Adrenal gland (tissue), 12 donors: ENCODE results near the gene SGTB. TPM values are rescaled to one million over a fixed set of nuclear protein-coding genes. Genes with fewer than 3 reads are reported as not detected.

Experiments used
- DNase-seq, 7 donors: peaks; one replicate each; pipeline ENCODE4 v3.0.0-alpha.2; 2019 to 2020
- H3K27ac ChIP-seq, 5 donors: fragments of 200-600 bp; sonication (generic) in 4 of 5; 1 replicate in 3 of 5; 2 replicates in 2 of 5; pipeline versions ENCODE4 v1.5.1 to v1.8.0; 2016 to 2020; ENCODE audit warnings: mild to moderate bottlenecking in 1 of 5
- H3K27me3 ChIP-seq: fragments of 200-600 bp; 2 replicates; pipeline ENCODE4 v1.8.0; 2021
- H3K36me3 ChIP-seq, 2 donors: fragments of 200-600 bp; replicated peaks in 1 of 2; 1 replicate in 1 of 2; 2 replicates in 1 of 2; pipeline versions ENCODE4 v1.5.1 to v1.8.0; 2018 to 2022
- H3K4me1 ChIP-seq, 2 donors: fragments of 200-600 bp; replicated peaks in 1 of 2; 1 replicate in 1 of 2; 2 replicates in 1 of 2; pipeline versions ENCODE4 v1.5.1 to v1.8.0; 2018 to 2021
- H3K4me3 ChIP-seq, 4 donors: fragments of 200-600 bp; sonication (generic) in 3 of 4; one replicate each; pipeline ENCODE4 v1.5.1; 2016 to 2018
- H3K9me3 ChIP-seq, 3 donors: fragments of 200-600 bp; sonication (generic) in 1 of 3; replicated peaks in 1 of 3; 1 replicate in 2 of 3; 2 replicates in 1 of 3; pipeline versions ENCODE4 v1.5.1 to v1.8.0; 2016 to 2021
- CTCF ChIP-seq, 6 experiments: fragments of 450-650 bp in 4 of 6; fragments of 200-600 bp in 2 of 6; sonication (generic) in 1 of 6; IDR thresholded peaks; 1 replicate in 5 of 6; 2 replicates in 1 of 6; pipeline versions ENCODE4 v1.5.1 to v1.8.0; 2016 to 2021; ENCODE audit warnings: antibody characterized with exemption in 6 of 6, mild to moderate bottlenecking in 2 of 6, moderate library complexity in 1 of 6
- POLR2A ChIP-seq, 2 donors: fragments of 450-650 bp; IDR thresholded peaks; one replicate each; pipeline ENCODE4 v1.6.1; 2017; ENCODE audit warnings: antibody characterized with exemption in 2 of 2, mild to moderate bottlenecking in 2 of 2, moderate library complexity in 1 of 2
- whole genome bisulfite sequencing, 4 donors: extraction: QIAGEN DNeasy Blood & Tissue Kit in 2 of 4; methylation state at CpG; one replicate each; pipeline versions ENCODE4 v1.1.5 to v1.1.7; 2013 to 2017; 5-methylcytosine and 5-hydroxymethylcytosine counted together
- intact Hi-C, 2 donors: fragments of 100-400 bp; cut with DNase I; formaldehyde crosslinking; loops; one replicate each; pipeline versions ENCODE4 v1.14.1 to v1.15.0; 2022 to 2023
- polyA plus RNA-seq, 3 donors: library from polyadenylated mRNA; stranded (reverse); fragments of 200-250 nt in 2 of 3; fragments of 350-450 nt in 1 of 3; fragmentation: Illumina TruSeq in 1 of 3; extraction: RNeasy Lipid Tissue Mini Kit (QIAGEN cat#74804) in 1 of 3; gene quantifications; one replicate each; pipeline ENCODE4 v1.2.3, GENCODE V29; 2013 to 2014
- total RNA-seq, 9 donors: library from RNA; depleted of rRNA in 4 of 9; stranded (reverse); fragments of >200 nt in 4 of 9; fragments of 120-200 nt in 1 of 9; fragmentation: NEBNext Ultra II Directional in 1 of 9; extraction: Animal tissue kit (Norgen Biotek cat#: 25700) in 1 of 9; gene quantifications; one replicate each; pipeline versions ENCODE4 v1.1.0 to v1.2.4, GENCODE V29; 2013 to 2023
- donor health status: healthy with polysubstance abuse.
- donor health status: Bipolar disorder and iron deficiency.
- donor health status: DM: yes; HTN: yes; CAD: no.
- donor health status: DM: no; HTN: no; CAD: no.
- donor health status: DM: no; HTN: no; CAD: no.
- donor health status: DM: yes; HTN: yes; CAD: no.

SGTB gene
- total and polyA plus RNA-seq, 12 donors: 1.0 to 7.1 (median 4.1) TPM

DNA sequence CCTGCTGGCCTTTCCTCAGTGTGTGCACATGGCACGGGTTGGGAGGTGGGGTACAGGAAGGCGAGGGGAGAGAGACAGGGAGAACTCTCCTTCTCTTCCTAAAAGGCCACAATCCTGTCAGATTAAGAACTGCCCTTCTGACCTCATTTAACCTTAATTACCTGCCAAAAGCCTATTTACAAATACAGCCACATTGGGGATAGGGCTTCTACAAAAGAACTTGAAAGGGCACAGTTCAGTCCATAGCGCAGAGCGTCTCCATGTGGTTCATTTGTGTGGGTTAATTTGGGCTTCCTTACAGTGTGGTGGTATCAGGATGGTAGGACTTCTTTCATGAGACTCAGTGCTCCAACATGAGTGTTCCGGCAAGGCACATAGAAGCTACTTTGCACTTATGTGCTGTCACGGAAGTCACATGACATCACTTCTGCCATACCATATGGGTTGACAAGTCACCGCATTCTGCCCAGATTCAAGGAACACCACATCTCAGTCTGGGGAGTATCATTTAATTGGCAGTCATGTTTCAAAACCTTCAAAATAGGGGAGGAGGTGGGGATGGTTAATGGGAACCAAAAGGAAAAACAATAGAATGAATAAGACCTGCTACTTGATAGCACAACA lies 46.9 kb upstream of the SGTB start:
- Histone ChIP-seq H3K27ac (no peak overlapping the region), H3K9me3 (no peaks in the 10 kb centered on the region), H3K36me3 (no peaks in the 10 kb centered on the region), H3K4me1 (no peaks in the 10 kb centered on the region), H3K27me3 (no peaks in the 10 kb centered on the region), H3K4me3 (no peak overlapping the region)
- 95 to 98% (median 97%) methylated on average over 7 of the region's 7 CpGs for WGBS, 4 donors
- intact Hi-C loops: no loop called here
- no peak for DNase-seq
- TF ChIP-seq POLR2A (IDR thresholded peaks at IDR 0.05) (no peak), CTCF (IDR thresholded peaks at IDR 0.05) (no peak)

DNA sequence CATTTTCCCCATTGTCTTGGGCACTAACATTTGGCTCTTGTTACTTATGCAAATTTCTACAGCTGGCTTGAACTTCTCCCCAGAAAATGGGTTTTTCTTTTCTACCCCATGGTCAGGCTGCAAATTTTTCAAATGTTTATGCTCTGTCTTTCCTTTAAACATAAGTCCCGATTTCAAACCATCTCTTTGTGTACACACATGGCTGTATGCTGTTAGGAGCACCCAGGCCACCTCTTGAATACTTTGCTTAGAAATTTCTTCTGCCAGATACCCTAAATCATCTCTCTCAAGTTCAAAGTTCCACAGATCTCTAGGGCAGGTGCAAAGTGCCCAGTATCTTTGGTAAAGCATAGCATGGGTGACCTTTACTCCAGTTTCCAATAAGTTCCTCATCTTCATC lies 45.7 kb upstream of the SGTB start:
- Histone ChIP-seq H3K27ac (no peak overlapping the region), H3K36me3 (no peaks in the 10 kb centered on the region), H3K27me3 (no peaks in the 10 kb centered on the region), H3K4me1 (no peaks in the 10 kb centered on the region), H3K4me3 (no peak overlapping the region), H3K9me3 (no peaks in the 10 kb centered on the region)
- WGBS, 4 donors: 83 to 93% (median 90%) methylated on average over 1 of the region's 1 CpG
- no peak for DNase-seq
- TF ChIP-seq CTCF (IDR thresholded peaks at IDR 0.05) (no peak), POLR2A (IDR thresholded peaks at IDR 0.05) (no peak)
- intact Hi-C loops: no loop called here

GRCh38 chr5:65766781-65767180 lies 44.9 kb upstream of the SGTB start:
- H3K36me3 ChIP-seq: no peaks in the 10 kb centered on the region
- H3K4me3 ChIP-seq: no peak overlapping the region
- 83 to 98% (median 94%) methylated on average over 2 of the region's 2 CpGs for WGBS, 4 donors
- no peak for TF ChIP-seq POLR2A (IDR thresholded peaks at IDR 0.05)
- no peak for DNase-seq
- H3K27ac ChIP-seq: no peak overlapping the region
- no peaks in the 10 kb centered on the region for H3K4me1 ChIP-seq
- H3K9me3 ChIP-seq: no peaks in the 10 kb centered on the region
- intact Hi-C loops: no loop called here
- H3K27me3 ChIP-seq: no peaks in the 10 kb centered on the region

GRCh38 chr5:65766175-65766574 lies 44.3 kb upstream of the SGTB start:
- 90 to 100% (median 91%) methylated on average over 2 of the region's 2 CpGs for whole genome bisulfite sequencing, 4 donors
- TF ChIP-seq POLR2A (IDR thresholded peaks at IDR 0.05): no peak
- no peak for TF ChIP-seq CTCF (IDR thresholded peaks at IDR 0.05)
- H3K9me3 ChIP-seq: no peaks in the 10 kb centered on the region
- intact Hi-C loops: no loop called here
- no peak overlapping the region for H3K27ac ChIP-seq
- H3K27me3 ChIP-seq: no peaks in the 10 kb centered on the region
- no peak for DNase-seq
- H3K36me3 ChIP-seq: no peaks in the 10 kb centered on the region
- H3K4me1 ChIP-seq: no peaks in the 10 kb centered on the region
- H3K4me3 ChIP-seq: no peak overlapping the region

- Histone ChIP-seq H3K27ac (no peak overlapping the region), H3K4me3 (no peak overlapping the region), H3K4me1 (no peaks in the 10 kb centered on the region), H3K36me3 (no peaks in the 10 kb centered on the region), H3K27me3 (no peaks in the 10 kb centered on the region), H3K9me3 (no peaks in the 10 kb centered on the region)
- DNase-seq: no peak
- 94 to 100% (median 96%) methylated on average over 1 of the region's 1 CpG for WGBS, 4 donors
- intact Hi-C loops: no loop called here
- no peak for TF ChIP-seq POLR2A (IDR thresholded peaks at IDR 0.05)
- no peak for TF ChIP-seq CTCF (IDR thresholded peaks at IDR 0.05)
Measured at GRCh38 chr5:65765582-65765981, 43.7 kb upstream of the SGTB start.
